22Rv1 (cell line): ENCODE data around the gene RNF214.

Experiments
- H3K27ac ChIP-seq: fragments of 450-650 bp; 2 replicates; pipeline ENCODE4 v1.5.1; 2017
- ZFX ChIP-seq: fragments of 450-650 bp; IDR thresholded peaks from 2 replicates; pipeline ENCODE4 v1.6.1; 2017; ENCODE audit warnings: antibody characterized with exemption, borderline replicate concordance
- TF ChIP-seq, protein P1 (sequence below): fragments of 450-650 bp; IDR thresholded peaks from 2 replicates; pipeline ENCODE4 v1.5.1; 2017; ENCODE audit warnings: mild to moderate bottlenecking

The RNF214 gene

DNA sequence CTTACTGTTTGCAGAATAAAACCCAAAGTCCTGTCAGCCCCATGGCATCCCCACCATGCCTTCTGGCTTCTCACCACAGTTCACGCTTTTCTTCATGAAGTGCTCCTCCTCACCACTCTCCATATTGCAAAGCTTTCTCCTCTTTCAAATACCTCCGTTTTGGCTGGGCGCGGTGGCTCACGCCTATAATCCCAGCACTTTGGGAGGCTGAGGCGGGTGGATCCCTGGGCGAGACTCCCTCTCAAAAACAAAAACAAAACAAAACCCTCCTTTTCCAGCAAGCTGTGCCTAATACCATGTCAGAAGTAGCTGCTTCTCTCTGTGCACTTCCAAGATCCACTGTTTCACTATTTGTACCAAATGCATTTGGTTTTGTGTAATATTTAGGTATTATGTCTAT is 76.8 kb downstream of the RNF214 start:
- TF ChIP-seq, protein P1, sequence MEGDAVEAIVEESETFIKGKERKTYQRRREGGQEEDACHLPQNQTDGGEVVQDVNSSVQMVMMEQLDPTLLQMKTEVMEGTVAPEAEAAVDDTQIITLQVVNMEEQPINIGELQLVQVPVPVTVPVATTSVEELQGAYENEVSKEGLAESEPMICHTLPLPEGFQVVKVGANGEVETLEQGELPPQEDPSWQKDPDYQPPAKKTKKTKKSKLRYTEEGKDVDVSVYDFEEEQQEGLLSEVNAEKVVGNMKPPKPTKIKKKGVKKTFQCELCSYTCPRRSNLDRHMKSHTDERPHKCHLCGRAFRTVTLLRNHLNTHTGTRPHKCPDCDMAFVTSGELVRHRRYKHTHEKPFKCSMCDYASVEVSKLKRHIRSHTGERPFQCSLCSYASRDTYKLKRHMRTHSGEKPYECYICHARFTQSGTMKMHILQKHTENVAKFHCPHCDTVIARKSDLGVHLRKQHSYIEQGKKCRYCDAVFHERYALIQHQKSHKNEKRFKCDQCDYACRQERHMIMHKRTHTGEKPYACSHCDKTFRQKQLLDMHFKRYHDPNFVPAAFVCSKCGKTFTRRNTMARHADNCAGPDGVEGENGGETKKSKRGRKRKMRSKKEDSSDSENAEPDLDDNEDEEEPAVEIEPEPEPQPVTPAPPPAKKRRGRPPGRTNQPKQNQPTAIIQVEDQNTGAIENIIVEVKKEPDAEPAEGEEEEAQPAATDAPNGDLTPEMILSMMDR: no peak
- no peak for TF ChIP-seq ZFX
- no peak overlapping the region for H3K27ac ChIP-seq

DNA sequence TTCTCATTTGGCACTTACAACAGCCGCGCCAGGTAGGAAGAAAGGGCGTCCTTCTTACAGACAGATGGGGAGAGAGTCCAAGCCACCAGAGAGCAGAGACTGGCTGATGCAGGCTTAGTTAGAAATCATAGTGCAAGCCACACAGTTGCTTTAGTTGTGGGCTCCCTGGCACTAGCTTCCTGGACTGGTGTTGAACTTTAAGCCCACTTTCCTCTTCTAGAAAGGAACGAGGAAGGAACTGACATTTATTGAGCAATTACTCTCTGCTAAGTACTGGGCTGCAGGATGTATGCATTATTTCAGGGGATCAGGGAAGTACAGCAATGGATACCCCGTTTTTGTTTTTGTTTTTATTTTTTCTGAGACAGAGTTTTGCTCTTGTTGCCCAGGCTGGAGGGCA is 80.6 kb downstream of the RNF214 start:
- TF ChIP-seq, protein P1: no peak
- no peak for TF ChIP-seq ZFX
- H3K27ac ChIP-seq: no peak overlapping the region

DNA sequence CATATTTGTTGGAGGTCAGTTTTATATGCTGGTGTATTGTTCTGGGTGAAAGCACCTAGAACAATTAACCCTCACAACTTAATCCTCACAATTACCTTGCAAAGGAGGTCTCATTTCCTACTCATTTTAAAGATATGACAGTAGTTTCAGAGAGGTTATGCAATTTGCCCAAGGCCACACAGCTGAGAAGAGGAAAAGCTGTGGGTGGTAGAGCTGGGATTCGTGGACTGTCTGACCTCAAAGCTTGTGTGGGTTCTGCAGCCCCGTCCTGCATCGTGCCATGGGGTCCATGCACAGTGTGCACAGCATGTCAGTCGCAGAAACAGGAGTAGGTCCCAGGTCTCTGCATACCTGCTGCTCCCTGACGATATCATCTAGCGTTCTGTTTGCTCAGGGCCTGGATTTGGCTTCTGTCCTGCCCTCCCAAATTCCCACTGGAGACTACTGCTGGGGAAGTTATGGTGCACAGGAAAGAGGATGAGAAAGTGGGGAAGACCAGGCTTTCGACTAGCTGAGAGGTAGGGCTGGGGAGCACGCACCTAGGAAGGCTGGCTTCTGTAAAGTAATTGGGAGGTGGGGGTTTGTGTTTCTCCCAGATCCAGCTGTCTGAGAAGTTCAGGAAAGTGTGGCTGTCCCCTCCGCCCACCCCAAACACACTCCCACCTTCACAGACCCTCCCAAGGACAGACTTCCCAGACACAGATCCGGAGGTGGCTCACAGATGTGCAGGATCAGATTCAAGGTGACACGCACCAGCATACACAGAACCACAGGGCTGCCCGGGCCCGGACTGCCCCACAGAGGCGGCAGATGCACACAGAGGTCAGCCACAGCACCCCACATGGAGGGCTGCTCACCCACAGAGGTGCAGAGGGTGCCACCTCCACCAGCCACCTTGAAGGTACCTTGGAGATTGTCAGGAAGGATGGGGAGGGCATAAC is 81.6 kb downstream of the RNF214 start:
- no peak overlapping the region for H3K27ac ChIP-seq
- TF ChIP-seq, protein P1: no peak
- no peak for TF ChIP-seq ZFX

DNA sequence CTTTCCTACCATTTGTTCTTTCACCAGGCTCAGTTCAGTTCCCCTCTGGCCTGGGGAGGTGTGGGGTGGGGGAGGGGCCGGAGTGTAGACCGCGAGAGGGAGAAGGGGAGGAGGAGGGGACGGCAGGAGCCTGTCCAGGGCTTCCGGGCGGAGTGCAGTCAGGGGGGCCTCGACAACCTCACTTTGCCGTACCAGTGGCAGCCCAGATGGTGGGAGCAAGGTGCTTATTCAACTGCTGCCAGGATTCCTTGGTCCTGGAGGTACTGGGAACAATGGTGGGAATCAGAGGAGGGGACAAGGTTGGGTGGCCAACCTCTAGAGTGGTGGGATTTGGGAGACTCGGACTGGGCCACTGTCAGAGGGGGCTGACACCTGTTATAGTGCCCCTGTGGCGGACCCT is 82.4 kb downstream of the RNF214 start:
- H3K27ac ChIP-seq: no peak overlapping the region
- TF ChIP-seq ZFX: no peak
- TF ChIP-seq, protein P1: no peak

DNA sequence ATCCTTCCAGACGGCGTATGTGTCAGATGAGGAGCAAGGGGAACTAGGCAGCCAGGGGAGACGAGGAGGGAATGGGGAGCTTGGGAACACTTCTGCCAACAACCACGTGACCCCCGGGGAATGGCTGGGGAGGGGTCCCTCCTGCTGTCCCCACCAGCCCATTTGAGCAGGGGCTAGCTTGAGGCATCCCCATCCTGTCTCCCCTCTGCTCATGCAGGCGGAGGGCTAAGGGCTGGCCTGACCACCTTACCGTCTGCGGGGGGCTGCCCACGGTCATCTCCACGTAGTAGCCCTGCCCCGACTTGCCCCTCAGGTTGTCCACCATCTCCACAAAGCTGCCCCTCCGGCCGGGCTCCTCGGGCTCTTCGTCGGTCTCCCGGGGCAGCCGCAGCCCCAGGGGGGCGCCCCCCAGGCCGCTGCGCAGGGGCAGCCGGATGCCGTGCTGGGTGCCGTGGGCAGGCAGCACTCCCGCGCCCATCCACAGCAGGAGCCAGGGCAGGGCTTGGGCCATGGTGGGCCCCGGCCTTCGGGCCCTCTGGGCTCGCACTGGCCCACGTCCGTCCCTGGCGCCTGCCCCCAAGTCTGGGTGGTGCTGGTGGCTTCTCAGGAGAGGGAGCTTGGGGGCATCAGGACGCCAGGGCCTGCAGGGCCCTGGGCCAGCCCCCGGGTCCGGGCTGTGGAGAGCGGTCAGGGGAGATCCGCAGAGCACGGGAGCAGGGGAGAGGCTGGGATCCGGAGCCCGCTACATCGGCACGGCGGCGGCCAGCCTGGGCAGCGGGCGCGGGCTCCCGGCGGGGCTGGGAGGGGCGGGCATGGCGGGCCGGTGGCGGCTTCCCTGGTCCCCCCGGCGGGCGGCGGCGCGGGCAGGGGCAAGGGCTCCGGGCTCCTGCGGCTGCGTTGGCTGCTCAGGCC is 83.1 kb downstream of the RNF214 start:
- TF ChIP-seq ZFX: no peak
- TF ChIP-seq, protein P1: no peak
- H3K27ac ChIP-seq: peak overlapping the region; percentile 41

DNA sequence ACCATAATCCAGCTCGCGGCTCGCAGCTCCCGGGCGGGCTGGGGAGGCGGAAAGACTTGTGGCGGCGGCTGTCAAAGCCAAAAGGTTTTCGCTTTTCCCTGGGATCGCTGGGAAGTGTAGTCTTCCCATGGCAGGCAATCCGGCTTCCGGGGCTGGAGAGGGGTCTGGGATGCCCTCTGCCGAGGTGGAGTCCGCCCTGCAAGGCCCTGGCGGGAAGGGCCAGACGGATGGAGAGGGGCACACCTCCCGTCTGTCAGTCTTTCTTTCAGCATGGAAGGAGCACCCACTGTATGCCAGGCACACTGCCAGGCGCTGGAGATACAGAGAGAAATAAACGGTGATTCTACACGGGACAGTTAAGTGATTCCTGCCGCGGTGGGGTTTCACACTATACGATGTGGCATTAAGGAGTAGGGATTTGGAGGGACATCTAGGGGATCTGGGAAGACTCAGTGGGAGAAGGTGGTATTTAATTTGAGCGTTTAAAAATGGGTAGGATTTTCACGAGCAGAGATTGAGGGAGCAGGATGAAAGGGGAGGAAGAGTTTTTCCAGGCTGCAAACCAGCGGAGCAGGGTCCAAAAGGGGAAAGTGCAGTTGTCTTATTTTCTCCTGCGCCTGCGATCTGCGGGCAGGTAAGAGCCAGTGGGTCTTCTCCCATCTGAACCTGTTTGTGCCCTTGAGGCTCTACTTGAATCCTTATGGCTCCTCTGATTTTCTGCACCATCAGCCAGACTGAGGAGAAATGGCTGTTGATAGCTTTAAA is 83.9 kb downstream of the RNF214 start, which contains the start of gene BACE1:
TSS of gene BACE1 (minus strand) at position 60 of the 765 bp plus-strand sequence. CDS start 461 bp downstream, outside the sequence.
- no peak for TF ChIP-seq ZFX
- TF ChIP-seq, protein P1: peak; percentile 55
- peak within 1 kb of the TSS; percentile 41 for H3K27ac ChIP-seq
